Glomerular endothelial cell (primary cell): ENCODE measurements around the gene CTAG1A. TPM values are rescaled to one million over a fixed set of nuclear protein-coding genes. Genes with fewer than 3 reads are reported as not detected.
"Not testable (repeated sequence)": the region's sequence is repeated elsewhere in the genome, so short reads cannot be mapped to it uniquely, and the experiment has no call there.

ENCODE experiments used
- DNase-seq: peaks from one replicate; pipeline ENCODE4 v3.0.0-alpha.2; 2011; ENCODE audit warnings: low read depth, low spot score; ENCODE audit errors: extremely low read depth
- total RNA-seq: library from RNA; depleted of rRNA; stranded (reverse); fragments of >200 nt; gene quantifications from 2 replicates; pipeline ENCODE4 v1.2.3, GENCODE V29; 2015

Gene CTAG1A
- total RNA-seq, 1 donor from 2014 or later: not detected

DNA sequence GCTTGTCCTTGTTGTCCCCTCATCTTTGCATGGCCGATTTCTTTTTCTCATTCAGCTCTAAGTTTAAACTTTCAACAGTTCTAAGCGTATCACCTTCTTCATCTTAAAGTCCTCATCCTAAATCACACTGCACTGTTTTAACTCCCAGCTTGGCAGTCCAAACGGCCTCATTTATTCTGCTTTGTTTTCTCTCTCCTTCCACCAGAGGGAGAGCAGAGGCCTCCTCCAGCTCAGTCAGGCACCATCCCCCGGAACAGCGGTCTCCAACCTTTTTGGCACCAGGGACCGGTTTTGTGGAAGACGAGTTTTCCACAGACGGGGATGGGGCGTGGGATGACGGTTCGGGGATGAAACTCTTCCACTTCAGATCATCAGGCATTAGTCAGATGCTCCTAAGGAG is 14.6 kb upstream of the CTAG1A start:
- DNase-seq: not testable (repeated sequence)

DNA sequence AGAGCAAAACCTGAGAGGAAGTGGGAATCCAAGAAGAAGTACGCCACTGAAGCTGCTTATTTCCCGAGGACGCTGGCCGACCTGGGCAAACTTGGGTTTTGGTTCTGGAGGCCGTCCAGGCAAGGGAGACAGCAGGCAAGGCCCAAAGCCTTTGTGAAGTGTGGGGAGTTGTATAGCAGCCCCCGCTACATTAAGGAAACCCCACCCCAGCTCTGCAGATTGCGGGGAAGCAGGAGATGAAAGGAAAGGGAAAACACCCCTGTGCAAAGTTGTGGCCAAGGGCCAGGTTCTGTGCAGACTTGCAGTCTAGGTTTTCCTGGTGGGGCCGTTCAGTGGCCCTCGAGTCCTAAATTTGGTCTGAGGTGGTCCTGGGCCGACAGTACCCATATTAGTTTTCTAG is 11.9 kb upstream of the CTAG1A start:
- not testable (repeated sequence) for DNase-seq

DNA sequence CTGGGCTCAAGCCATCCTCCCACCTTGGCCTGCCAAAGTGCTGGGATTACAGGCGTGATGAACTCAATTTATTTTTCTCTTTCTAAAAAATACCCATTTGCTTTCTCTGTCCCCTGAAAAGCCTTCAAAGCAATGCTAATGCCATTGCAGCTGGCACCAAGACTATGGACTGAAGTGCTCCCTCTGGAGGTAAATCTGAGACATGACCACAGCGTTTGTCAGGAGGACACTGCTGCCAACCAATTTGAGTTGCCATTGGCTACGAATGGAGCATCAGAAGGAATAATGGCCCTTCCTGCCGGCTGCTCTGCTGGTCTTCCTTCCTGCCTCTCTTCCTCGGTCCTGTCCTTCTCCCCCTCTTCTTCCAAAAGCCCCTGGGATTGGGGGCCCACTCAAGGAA is 9.9 kb upstream of the CTAG1A start:
- DNase-seq: not testable (repeated sequence)

DNA sequence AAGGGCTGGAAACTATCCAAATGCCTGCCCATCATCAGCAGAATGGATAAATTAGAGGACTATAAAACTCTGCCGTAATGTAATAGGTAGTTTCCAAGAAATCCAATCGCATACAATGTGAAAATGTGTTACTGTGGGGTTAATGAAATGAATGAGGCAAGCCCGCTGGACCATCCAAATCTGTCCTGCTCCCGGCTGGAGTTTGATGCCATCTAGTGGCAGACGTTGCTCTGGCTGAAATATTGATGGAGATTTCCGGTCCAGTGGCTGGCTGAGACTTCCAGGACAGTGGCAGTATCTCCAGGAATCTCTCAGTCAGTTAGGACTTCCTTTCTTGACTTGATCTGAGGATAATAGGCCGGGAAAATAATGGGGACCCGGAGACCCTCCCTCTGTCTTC is 1.9 kb upstream of the CTAG1A start:
- DNase-seq: not testable (repeated sequence)

DNA sequence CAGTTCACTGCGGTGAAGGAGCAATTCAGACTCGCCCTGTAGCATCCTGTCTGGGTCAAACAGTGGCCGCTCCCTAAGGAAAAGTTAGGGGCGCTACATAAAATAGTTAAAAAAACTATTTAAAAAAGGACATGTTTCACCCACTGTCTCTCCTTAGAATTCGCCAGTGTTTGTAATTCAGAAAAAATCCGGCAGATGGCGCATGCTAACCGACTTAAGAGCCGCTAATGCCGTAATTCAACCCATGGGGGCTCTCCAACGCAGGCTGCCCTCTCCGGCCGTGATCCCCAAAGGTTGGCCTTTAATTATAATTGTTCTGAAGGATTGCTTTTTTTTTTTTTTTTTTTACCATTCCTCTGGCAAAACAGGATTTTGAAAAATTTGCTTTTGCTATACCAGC is 5.5 kb downstream of the CTAG1A start:
- DNase-seq: not testable (repeated sequence)

DNA sequence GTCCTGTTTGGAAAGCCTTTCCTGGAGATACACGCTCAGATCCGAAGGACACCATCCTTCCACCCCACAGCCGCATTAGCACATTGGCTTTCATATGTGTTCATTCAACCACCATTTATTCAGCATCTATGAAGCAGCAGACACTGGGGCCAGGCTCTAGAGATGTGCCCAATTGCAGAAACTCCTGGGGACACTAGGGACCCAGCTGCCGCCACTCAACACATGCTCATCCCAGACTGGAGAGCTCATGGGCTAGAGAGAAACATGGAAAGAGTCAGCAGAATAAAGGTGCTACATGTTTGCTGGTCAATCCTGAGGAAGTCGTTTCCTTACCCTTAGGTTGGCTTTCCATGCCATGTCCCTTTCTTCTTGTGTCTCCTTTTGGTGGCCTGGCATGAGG is 7.6 kb downstream of the CTAG1A start:
- DNase-seq: no peak

DNA sequence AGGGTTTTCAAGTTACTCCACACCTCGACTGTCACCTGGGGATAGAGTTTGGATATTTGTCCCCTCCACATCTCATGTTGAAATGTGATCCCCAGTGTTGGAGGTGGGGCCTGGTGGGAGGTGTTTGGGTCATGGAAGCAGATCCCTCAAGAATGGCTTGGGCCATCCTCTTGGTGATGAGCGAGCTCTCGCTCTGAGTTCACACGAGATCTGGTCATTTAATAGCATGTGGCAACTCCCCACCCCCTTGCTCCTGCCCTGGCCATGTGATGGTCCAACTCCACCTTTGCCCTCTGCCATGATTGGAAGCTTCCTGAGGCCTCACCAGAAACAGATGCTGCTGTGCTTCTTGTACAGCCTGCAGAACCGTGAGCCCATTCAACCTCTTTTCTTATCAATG is 8.3 kb downstream of the CTAG1A start:
- DNase-seq: no peak

DNA sequence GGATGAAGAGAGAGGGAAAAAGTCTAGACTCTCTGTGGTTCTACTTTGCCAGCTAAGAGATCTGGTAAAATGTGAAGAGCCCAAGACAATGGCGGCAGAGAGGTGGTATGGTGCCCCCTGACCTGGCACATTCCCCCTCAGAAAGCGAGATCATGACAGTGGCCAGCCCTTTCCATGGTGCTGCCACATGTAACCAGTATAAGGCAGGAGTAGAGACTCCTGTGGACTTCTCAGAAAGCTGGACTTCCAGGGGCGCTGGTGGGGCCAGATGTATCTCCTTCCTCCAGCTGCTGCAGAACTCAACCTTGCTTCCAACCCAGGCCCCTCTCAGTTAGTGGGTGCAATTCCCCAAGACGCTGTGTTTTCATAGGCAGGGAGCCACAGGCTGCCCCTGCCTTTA is 9.6 kb downstream of the CTAG1A start:
- DNase-seq: no peak

DNA sequence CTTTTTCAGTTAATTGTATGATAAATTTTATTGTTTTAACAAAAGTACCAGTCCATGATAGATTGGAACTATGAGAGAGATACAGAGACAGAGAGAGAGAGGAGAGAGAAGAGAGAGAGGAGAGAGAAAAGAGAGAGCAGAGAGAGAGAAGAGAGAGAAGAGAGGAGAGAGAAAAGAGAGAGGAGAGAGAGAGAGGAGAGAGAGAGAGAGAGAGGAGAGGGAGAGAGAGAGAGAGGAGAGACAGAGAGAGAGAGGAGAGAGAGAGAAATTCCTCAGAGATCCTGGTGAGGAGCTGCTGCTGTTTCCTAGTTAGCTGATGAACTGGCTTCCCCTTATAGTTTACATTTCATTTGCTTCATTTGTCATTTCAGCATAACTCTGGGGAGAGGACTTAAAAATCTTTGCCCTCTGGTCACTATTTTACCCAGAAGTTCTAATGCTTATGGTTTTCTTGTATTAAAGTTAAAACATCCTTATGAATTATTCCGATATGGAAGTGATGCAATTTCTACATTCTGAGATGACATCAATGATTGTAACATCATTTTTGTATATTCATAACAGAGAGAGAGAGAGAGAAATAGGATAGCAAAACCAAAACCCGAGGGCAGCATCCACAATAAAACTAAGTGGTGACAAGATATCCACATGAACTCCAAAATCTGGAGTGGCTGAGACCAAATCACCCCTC is 10.8 kb downstream of the CTAG1A start:
- no peak for DNase-seq

DNA sequence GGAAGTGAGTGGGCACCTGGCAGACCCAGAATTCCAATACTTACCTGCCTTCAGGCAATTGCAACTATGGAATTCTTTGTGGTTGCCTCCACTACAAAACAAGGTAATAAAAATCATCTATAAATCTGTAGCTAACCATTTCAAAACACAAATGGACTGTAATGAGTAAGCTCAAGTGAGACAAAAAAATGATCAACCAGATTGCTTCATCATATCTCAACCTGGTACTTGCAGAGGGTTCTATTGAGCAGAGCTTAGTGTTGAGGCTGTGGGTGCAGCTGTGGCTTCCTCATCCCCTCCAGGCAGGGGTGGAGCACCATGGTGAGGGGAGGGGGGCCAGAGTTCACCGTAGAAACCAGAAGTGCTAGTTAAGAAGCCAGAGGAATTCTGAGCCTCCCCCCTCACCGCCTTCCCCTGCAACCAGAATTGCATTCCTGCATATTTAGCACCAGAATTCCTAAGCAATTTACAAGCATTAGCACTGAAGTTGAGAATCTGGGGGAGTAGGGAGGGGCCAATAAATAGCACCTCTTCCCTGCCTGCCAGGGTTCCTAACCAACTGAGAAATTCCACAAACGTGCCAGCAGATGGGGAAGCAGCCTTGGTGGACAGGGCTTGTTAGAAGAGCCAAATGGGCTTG is 11.5 kb downstream of the CTAG1A start:
- no peak for DNase-seq

DNA sequence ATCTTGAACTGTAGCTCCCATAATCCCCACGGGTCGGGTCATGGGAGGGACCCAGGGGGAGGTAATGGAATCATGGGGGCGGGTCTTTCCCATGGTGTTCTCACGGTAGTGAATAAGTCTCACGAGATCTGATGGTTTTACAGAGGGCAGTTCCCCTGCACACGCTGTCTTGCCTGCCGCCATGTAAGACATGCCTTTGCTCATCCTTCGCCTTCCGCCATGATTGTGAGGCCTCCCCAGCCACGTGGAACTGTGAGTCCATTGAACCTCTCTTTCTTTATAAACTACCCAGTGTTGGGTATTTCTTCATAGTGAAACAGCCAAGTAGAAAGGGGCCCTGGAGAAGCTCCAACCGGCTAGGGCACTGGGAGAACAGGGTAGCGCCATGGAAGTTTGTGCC is 12.3 kb downstream of the CTAG1A start:
- no peak for DNase-seq

DNA sequence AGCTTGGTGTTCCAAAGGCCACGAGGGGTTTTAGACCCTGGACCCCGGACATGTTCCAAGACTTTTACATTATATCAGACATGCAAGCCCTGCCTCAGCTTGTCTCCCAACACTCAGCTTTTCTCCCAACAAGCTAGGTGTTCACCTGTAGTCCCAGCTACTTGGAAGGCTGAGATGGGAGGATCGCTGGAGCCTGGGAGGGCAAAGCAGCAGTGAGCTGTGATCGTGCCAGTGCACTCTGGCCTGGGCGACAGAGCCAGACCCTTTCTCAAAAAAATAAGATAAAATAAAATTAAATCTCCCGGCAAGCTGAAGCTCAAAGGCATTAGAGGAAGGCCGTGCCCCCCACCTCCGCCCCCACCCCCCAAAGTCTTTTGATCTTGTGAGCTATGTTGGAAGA is 13.7 kb downstream of the CTAG1A start:
- no peak for DNase-seq

DNA sequence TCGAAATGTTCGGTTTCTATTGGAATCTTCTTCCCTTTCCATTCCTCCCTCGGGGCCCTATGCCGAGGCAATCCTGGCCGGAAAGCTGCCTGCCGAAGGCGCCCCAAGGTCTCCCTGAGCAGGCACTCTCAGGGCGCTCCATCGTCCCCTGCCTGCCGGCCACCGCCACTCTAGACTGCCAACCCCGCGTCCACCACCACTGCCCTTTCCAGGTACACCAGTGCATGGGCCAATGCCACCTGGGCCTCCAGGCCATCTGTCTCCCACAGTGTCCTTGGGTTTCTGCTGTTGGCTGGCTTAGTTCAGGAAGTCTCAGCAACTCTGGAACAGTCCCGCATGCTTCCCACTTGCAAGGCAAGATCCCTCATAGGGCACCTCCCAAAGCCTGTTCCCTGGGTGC is 14.6 kb downstream of the CTAG1A start:
- no peak for DNase-seq

DNA sequence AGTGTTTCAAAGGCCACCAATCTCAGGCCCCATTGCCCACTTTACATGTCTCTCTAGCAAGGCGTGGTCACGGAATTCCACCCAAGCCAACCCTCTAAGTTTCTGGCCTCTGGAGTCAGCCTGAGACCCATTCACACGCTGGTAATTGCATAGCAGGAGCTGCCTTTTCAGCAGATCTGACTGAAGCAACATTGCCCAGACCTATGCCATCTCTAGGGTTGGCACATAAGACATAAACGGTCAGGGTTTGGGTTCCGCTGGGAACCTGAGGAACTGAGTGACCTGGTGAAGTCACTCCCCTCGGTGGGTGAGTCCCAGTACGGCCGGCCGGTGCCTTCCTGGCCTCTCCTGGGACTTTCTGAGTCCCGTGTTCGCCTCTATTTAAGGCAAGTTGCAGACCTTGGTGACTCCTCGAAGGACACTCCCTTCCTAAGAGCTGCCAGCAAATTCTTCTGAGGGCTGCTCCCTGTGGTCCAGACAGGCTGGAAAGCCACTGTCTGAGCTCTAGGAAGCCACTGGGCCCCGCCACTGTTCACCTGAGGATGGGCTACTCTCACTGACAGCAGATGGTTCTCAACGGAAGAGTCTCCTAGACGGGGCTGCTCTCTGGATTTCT is 15.9 kb downstream of the CTAG1A start:
- DNase-seq: no peak

DNA sequence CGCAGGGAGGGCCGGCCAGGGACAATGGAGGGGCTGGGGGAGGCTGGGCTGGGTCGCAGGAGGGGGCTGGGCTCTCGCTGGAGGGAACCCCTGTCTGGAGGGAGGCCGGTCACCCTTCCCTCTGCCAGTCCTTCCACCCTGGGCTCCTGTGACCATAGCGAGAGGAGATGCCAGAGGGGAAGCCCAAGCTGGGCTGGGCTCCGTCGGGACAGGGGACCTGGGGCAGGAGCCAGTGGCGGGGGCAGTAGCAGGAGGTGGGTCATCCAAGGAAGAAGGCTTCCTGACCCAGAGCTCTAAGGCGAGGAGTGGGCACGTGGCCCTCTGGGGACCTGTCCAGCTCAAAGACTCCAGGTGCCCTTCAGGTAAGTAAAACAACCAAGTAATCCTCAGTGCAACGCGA is 17.3 kb downstream of the CTAG1A start:
- DNase-seq: no peak

DNA sequence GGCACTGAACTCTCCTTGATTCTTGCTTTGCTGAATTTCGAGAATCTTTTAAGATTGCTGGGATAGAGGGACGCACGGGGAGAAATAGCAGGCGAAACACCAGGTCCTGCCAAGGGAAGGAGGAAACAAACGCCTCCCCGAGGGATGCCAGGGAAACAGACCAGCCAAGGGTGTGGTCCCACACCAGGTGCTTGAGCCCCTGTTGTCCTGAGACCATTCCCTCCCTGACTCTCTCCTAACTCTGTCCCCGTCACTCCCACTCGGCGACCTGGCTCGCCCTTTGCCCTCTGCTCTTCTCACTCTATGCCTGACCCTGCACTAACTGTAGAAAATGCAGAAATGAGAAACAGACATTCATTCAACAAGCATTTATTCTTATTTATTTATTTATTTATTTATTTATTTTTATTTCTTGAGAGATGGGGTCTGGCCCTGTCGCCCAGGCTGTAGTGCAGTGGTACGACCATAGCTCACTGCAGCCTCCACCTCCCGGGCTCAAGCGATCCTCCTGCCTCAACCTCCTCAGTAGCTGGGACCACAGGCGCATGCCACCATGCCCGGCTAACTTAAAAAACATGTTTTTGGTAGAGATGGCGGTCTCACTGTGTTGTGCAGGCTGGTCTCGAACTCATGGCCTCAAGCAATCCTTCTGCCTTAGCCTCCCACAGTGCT is 18.0 kb downstream of the CTAG1A start:
- no peak for DNase-seq

DNA sequence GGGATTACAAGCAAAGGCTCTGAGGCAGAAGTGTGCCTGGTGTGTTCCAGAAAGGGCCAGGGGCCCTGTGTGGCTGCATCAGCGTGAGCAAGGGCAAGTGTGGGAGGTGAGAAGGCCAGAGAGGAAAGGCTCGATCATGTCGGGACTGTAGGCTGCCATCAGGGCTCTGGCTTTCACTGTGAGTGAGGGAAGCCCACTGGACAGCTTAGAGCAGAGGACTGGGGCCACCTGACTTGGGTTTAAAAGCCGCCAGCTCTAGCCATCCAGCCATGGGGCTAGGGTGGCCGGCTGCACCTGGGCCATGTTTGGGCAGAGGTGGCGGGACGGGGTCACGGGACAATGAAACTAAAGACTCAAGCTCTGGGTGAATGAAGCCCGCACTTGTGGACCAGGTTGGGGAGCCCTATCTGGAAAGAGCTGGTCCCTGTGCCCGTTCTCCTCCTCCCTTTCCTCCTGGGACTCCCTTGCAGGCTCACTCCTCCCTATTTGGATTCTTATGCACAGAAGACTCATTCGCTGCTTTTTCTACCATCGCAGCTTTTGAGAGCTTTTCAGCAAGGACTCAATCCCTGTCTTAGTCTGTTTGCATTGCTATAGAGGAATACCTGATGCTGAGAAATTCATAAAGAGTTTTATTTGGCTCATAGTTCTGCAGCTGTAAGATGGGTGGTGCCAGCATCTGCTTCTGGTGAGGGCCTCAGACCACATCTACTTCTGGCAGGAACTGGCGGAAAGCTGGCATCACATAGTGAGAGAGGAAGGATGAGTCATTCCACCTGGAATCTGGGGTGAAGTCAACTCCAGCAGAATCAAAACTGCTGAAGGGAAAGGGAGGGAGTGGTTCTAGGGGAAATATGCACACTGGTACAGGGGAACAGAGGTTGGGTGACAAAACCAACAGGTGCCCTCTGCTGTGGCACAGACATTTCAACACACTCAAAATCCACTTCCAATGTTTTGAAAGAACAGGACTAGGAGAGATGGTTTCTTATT is 18.8 kb downstream of the CTAG1A start:
- DNase-seq: no peak

DNA sequence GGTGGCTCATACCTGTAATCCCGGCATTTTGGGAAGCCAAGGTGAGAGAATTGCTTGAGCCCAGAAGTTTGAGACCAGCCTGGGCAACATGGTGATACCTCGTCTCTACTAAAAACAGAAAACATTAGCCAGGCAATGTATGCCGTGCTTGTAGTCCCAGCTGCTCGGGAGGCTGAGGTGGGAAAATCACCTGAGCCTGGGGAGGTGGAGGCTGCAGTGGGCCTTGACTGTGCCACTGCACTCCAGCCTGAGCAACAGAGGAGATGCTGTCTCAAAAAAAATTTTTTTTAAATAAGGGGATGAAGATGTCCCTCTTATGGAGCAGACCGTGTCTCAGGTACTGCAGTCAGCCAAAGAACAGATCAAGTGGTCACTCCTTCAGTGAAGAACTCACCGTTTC is 20.6 kb downstream of the CTAG1A start:
- DNase-seq: no peak

DNA sequence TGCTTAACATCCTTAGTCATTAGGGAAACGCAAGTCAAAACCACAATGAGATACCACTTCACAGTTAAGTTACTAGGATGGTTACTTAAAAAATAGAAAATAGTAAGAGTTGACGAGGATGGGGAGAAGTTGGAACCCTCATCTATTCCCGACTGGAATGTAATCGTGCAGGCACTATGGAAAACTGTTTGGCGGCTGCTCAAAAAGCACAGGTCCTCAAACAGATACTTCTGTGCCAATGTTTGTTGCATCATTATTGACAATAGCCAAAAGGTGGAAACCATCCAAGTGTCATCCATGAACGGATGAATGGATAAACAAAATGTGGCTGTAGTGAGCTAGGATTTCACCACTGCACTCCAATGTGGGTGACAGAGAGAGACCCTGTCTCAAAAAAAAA is 22.4 kb downstream of the CTAG1A start:
- DNase-seq: no peak

DNA sequence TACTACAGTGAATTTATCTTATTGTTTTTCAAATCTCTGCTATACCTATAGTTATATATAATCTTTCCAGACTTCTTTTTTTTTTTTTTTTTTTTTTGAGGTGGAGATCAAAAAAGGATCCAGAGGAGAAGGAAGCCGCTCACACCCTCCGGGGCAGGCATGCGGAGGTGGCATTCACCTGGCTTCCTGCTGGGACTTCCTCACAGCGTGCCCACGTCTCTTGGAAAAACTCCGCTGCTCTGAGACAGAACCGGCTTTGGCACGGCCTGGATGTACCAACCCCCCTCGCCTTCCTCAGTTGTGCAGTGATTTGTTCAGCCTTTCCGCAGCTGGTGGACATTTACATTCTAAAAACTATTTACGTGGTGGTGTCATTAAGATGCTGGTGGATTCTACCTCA is 23.0 kb downstream of the CTAG1A start:
- DNase-seq: not testable (repeated sequence)

DNA sequence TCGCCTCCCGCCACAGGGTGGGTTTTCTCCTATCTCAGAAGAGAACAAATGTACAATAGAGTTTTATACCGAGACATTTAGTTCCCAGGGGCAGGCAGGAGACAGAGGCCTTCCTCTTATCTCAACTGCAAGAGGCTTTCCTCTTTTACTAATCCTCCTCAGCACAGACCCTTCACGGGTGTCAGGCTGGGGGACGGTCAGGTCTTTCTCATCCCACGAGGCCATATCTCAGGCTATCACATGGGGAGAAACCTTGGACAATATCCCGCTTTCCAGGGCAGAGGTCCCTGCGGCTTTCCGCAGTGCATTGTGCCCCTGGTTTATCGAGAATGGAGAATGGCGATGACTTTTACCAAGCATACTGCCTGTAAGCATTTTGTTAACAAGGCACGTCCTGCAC is 23.9 kb downstream of the CTAG1A start:
- DNase-seq: not testable (repeated sequence)
